IPS DF 6.9 (cell line): ENCODE results near the gene SDHB.

Experiments used
- DNase-seq: peaks from one replicate; pipeline ENCODE4 v3.0.0-alpha.2; 2013; ENCODE audit warnings: low read depth, low spot score
- H3K27ac ChIP-seq: one replicate; pipeline ENCODE4 v1.5.1; 2013; ENCODE audit warnings: low read length, control low read depth
- H3K27me3 ChIP-seq: 2 replicates; pipeline ENCODE4 v1.6.1; 2013; ENCODE audit warnings: mild to moderate bottlenecking, low read length; ENCODE audit not compliant: control insufficient read depth, insufficient read depth
- H3K36me3 ChIP-seq: 2 replicates; pipeline ENCODE4 v1.6.1; 2013; ENCODE audit warnings: low read length; ENCODE audit not compliant: control insufficient read depth, insufficient read depth
- H3K4me1 ChIP-seq: 2 replicates; pipeline ENCODE4 v1.6.1; 2013; ENCODE audit warnings: low read length; ENCODE audit not compliant: control insufficient read depth, insufficient read depth
- H3K4me3 ChIP-seq: 2 replicates; pipeline ENCODE4 v1.5.1; 2013; ENCODE audit warnings: mild to moderate bottlenecking, low read length
- H3K9me3 ChIP-seq: 2 replicates; pipeline ENCODE4 v1.6.1; 2013; ENCODE audit warnings: low read length, inconsistent platforms; ENCODE audit not compliant: control insufficient read depth, insufficient read depth
- WGBS: extraction: QIAGEN DNeasy Blood & Tissue Kit; methylation state at CpG from one replicate; pipeline ENCODE4 v1.1.7; 2013; ENCODE audit warnings: mixed read lengths, missing lambda C conversion rate; ENCODE audit not compliant: insufficient read length, insufficient coverage; 5-methylcytosine and 5-hydroxymethylcytosine counted together

SDHB gene

DNA sequence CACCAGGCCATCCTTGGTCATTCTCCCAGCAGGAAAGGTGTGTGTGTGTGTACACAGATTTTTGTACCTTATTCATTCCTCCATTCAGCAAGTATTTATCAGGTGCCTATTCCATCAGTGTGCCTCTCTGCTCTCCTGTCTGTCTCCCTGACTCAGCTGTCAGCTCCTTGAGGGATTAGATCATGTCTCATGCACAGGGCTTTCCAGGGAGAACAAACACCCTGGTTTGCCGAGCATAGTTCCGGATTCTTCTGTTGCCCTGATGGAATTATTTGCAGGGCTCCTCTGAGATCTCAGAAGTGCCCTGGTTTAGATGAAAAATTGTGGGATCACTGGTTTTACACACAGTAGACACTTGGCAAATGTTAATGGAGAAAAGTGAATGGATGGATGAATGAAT lies 8.1 kb upstream of the SDHB start:
- no CpG with 5 or more reads among the region's 2 CpGs for WGBS

DNA sequence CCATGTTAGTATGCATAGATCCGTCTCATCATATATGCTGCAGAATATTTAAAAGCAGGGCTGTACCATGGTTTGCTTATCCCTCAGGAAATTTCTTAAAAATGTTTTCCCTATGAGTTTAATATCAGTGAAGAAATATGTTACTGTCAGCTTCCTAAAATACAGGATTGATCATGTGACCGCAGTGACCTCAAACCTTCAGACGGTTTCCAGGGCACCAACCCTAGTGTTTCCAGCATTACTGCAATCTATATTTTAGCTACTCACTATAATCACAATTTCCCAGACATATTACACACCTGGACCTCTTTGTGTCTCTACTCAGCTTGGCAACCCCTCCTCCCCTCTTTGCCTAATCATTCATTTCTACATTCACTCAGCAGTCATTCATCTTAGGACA lies 7.7 kb upstream of the SDHB start:
- Histone ChIP-seq H3K27ac (no peak overlapping the region), H3K4me3 (no peak overlapping the region), H3K27me3 (no peaks in the 10 kb centered on the region), H3K9me3 (no peaks in the 10 kb centered on the region), H3K36me3 (no peaks in the 10 kb centered on the region), H3K4me1 (peaks cover 3% of the 10 kb centered on the region; the same call in 1 of the 2 replicates)
- no peak for DNase-seq
- no CpG with 5 or more reads among the region's 3 CpGs for WGBS

More for the DNA sequence above, 8.1 kb upstream of the SDHB start:
- no peak overlapping the region for H3K4me3 ChIP-seq
- H3K27me3 ChIP-seq = no peaks in the 10 kb centered on the region
- H3K27ac ChIP-seq = no peak overlapping the region
- H3K9me3 ChIP-seq = no peaks in the 10 kb centered on the region
- no peaks in the 10 kb centered on the region for H3K36me3 ChIP-seq
- peaks cover 3% of the 10 kb centered on the region; the same call in 1 of the 2 replicates for H3K4me1 ChIP-seq
- DNase-seq = no peak

DNA sequence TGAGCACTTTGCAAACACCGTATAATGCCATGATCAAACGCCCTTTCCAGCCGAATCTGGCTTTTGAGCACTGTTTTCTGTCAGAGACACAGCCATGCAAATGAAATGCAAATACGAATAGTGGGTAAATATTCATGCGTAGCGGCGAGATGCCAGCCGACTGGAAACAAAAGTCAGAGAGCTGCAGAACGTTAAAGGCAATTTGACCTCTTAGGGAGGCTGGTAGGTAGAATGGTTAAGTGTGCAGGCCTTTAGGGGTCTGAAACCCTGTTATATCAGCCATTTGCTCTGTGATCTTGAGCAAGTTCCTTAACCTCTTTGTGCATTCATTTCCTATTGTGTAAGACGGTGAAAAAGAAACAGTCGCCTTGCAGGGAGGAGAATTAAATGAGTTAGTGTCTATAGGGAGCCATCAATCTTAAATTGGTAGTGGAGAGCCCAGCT lies 6.5 kb upstream of the SDHB start:
- no peaks in the 10 kb centered on the region for H3K27me3 ChIP-seq
- peaks cover 3% of the 10 kb centered on the region; the same call in 1 of the 2 replicates for H3K4me1 ChIP-seq
- no peaks in the 10 kb centered on the region for H3K36me3 ChIP-seq
- no peak for DNase-seq
- WGBS = no CpG with 5 or more reads among the region's 11 CpGs
- no peak overlapping the region for H3K27ac ChIP-seq
- no peak overlapping the region for H3K4me3 ChIP-seq
- H3K9me3 ChIP-seq = no peaks in the 10 kb centered on the region

DNA sequence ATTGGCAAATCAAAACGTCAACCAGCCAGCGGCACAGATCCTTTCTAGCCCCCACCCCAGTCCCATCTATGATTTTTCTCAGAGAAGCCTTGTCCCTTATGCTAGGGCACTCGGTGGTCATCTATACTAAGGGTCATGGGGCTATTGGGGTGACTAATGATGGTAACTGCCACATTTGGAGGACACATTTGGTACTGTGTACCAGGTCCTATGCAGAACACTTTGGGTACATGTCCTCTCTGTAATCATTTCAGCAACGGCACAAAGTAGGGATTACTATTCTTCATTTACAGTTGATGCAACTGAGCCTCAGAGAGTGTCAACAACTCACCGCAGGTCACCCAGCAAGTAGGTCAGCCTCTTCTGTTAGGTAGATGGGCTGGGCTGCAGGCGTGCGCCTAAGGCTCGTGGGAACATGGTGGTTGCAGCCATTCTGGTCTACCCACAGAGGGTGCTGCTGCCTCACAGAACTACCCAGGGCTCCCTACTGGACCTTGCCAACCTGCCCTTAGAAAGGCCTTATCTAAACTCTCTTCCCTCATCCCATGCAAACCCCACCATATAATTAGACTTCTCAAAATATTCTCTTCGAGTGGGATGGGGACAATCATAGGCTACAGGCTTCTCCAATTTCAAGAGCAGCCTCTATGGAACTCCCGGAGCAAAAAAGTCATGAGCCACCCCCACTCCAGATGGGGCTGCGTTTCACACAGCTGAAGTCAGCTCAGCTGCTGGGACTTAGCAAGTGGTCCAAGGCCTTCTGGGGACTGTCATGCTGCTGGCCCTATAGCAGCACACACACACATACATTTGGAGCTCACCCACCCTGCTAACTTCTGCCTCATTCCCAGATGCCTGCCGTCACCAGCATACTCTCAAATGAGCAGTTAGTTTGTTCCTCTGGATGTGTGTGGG lies 5.8 kb upstream of the SDHB start:
- H3K9me3 ChIP-seq = no peaks in the 10 kb centered on the region
- peak; percentile 70 for DNase-seq
- H3K27ac ChIP-seq = no peak overlapping the region
- no peak overlapping the region for H3K4me3 ChIP-seq
- WGBS = no CpG with 5 or more reads among the region's 12 CpGs
- peaks cover 3% of the 10 kb centered on the region; the same call in 1 of the 2 replicates for H3K4me1 ChIP-seq
- H3K27me3 ChIP-seq = no peaks in the 10 kb centered on the region
- no peaks in the 10 kb centered on the region for H3K36me3 ChIP-seq

DNA sequence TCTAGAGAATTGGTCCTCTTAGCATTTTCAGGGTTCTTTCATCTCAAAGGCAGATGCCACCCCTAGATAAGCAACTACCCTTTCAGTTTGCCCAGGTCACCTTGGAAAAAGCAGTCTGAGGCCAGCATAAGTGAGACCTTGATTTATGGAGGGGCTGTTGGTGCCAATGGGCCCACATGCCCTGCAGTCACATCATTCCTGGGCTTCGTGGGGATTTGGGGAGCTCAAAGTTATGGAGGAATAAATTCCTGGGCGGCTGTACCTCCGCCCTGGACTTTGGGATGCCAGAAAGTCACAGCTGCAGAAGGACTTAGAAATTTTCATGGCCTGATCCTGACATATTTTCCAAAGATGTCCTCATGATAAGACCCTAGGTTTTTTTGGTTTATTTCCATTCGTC lies 2.7 kb upstream of the SDHB start:
- no peak for DNase-seq
- Histone ChIP-seq H3K36me3 (no peaks in the 10 kb centered on the region), H3K27ac (no peak overlapping the region), H3K27me3 (no peaks in the 10 kb centered on the region), H3K9me3 (no peaks in the 10 kb centered on the region), H3K4me1 (peaks cover 3% of the 10 kb centered on the region; the same call in 1 of the 2 replicates), H3K4me3 (no peak overlapping the region)
- no CpG with 5 or more reads among the region's 4 CpGs for WGBS

DNA sequence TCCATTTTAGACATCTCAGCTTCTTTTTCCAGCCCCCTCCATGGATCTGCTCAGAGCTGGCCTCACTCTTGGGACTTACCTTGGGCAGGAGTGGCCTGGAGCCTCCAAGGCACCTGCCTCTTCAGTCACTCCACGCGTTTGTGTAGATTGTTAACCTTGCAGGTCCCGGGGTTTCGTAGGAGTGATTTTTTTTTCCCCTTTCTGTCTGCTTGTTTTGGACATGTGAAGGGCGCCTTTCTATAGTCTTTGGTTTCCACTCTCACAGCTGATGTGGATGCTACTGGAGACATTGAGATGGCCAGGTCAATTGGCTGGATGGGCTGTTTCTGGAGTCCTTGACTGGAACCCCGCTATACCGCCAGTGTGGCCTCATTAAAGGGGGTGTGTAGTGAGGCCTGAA lies 2.0 kb upstream of the SDHB start:
- no peaks in the 10 kb centered on the region for H3K9me3 ChIP-seq

DNA sequence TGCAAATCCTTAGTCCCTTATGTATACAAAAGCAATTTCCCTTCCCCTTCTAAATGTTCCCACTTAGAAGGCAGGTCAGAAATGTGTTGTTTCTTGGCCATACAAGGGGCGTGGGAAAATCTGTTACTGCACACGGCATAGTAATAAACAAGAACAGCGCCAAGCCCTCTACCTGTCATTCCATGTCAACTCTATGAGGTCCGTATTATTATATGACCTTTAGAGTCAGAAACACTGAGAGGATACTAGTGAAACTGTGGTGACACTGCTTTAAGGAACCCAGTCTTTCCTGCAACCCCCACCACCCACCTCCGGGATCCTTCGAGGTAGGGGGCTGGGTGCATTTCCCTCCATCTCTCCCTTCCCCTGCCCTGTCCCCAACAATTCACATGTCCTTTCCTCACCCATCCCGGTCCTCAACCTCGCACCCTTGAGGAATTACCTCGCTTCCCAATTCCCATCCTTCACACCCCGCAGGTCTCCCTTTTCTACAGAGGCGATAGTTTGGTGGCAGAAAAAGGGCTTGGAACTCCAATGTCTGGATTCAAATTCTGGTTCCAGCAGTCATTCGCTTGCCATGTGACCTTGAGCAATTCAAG lies 647 bp downstream of the SDHB start:
- Histone ChIP-seq H3K27me3 (no peaks in the 10 kb centered on the region), H3K9me3 (no peaks in the 10 kb centered on the region), H3K4me1 (no peaks in the 10 kb centered on the region), H3K4me3 (peak overlapping the region; percentile 75), H3K27ac (no peak overlapping the region), H3K36me3 (peaks cover 2% of the 10 kb centered on the region; the same call in 1 of the 2 replicates)
- no CpG with 5 or more reads among the region's 12 CpGs for WGBS
- no peak for DNase-seq

More for the DNA sequence above, 2.0 kb upstream of the SDHB start:
- WGBS = no CpG with 5 or more reads among the region's 7 CpGs
- Histone ChIP-seq H3K27ac (no peak overlapping the region), H3K27me3 (no peaks in the 10 kb centered on the region), H3K4me1 (peaks cover 3% of the 10 kb centered on the region; the same call in 1 of the 2 replicates), H3K36me3 (no peaks in the 10 kb centered on the region; the same call in 1 of the 2 replicates), H3K4me3 (no peak overlapping the region)
- no peak for DNase-seq

DNA sequence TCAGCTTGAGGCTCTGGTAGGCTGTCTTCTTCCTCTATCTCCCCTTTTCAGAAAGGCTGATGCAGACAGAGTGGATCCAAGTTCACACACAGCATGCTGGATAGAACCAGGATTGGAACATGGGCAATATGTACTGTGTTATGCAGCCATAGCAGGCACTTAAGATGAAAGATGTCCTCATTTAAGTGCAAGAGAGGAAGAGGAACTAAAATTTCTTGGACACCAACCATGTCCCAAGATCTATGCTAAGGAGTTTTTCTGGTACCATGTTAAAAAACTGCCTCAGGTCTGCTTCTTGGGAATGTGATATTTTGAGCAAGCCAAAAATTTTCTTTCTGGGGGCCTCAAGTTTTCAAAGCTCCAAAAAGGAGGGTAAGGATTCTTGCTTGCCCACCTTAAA lies 1.2 kb downstream of the SDHB start:
- Histone ChIP-seq H3K4me3 (no peak overlapping the region), H3K36me3 (peaks cover 2% of the 10 kb centered on the region; the same call in 1 of the 2 replicates), H3K27me3 (no peaks in the 10 kb centered on the region), H3K4me1 (no peaks in the 10 kb centered on the region), H3K27ac (no peak overlapping the region), H3K9me3 (no peaks in the 10 kb centered on the region)
- DNase-seq = no peak

DNA sequence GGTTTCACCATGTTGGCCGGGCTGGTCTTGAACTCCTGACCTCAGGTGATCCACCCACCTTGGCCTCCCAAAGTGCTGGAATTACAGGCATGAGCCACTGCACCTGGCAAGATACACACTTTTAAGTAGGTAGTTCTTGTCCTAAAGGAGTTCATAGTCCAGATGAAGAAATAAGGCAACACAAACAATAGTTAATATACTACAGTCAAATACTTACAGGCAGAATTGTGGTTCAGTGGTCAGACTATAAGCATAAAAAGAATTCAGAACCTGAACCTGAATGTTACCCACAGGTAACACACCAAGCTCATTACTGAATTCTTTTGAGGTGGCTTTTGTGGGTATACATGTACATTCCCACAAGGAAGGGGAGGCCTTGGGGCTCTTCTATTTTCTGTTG lies 1.8 kb downstream of the SDHB start:
- H3K27me3 ChIP-seq = no peaks in the 10 kb centered on the region
- no peak overlapping the region for H3K4me3 ChIP-seq
- no CpG with 5 or more reads among the region's 1 CpG for WGBS

DNA sequence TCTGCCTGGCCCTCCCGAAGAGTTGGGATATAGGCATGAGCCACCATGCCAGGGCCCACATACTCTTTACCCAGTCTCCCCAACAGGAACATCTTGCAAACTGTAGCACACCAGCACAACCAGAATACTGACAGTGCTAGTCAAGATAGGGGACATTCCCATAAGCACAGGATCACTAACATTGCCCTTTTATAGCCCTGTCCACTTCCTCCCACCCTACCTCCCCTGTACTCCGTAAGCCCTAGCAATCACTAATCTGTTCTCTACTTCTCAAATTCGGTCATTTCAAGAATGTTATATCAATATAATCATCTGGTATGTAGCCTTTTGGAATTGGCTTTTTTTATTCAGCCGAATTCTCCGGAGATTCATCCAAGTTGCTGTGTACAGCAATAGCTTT lies 5.9 kb downstream of the SDHB start:
- Histone ChIP-seq H3K4me3 (no peak overlapping the region), H3K27ac (no peak overlapping the region), H3K9me3 (no peaks in the 10 kb centered on the region), H3K36me3 (peaks cover 2% of the 10 kb centered on the region; the same call in 1 of the 2 replicates), H3K4me1 (no peaks in the 10 kb centered on the region), H3K27me3 (no peaks in the 10 kb centered on the region)
- no peak for DNase-seq
- no CpG with 5 or more reads among the region's 5 CpGs for WGBS

More for the DNA sequence above, 1.8 kb downstream of the SDHB start:
- H3K27ac ChIP-seq = no peak overlapping the region
- peaks cover 2% of the 10 kb centered on the region; the same call in 1 of the 2 replicates for H3K36me3 ChIP-seq
- H3K4me1 ChIP-seq = no peaks in the 10 kb centered on the region
- no peak for DNase-seq
- H3K9me3 ChIP-seq = no peaks in the 10 kb centered on the region
